IMR-90 (cell line): Measurements from ENCODE around the gene RAD51. TPM values are rescaled to one million over a fixed set of nuclear protein-coding genes. Genes with fewer than 3 reads are reported as not detected.

ENCODE experiments used
- ATAC-seq: fragments of 200-7000 bp; cut with Tn5 transposase; 2 replicates; pipeline ENCODE4 v1.9.1; 2020; ENCODE audit warnings: low read depth, mild to moderate bottlenecking, moderate library complexity
- BruUV-seq: library from RNA; stranded (reverse); fragments of 400-500 nt; replicated peaks from 2 replicates; lab custom pipeline; 2021; lab: Mats Ljungman, UMichigan
- CTCF ChIA-PET: fragments of 300-600 bp; formaldehyde crosslinking; extraction: SDS; loops from one replicate; lab custom pipeline; 2021; ENCODE audit warnings: antibody characterized with exemption; lab: Yijun Ruan, JAX
- POLR2A ChIA-PET: fragments of 300-600 bp; sonication (Branson Sonifier 250); formaldehyde crosslinking; loops from one replicate; lab custom pipeline; 2022; ENCODE audit warnings: antibody characterized with exemption; ENCODE audit not compliant: unreplicated experiment; lab: Charles Lee
- DNase-seq: peaks from one replicate; pipeline ENCODE4 v3.0.0; 2013
- H2AFZ ChIP-seq: replicated peaks from 2 replicates; pipeline ENCODE3; 2013; ENCODE audit warnings: low read length, mild to moderate bottlenecking; ENCODE audit not compliant: poor library complexity
- H2AK5ac ChIP-seq: 2 replicates; pipeline ENCODE4 v1.6.1; 2013; ENCODE audit warnings: low read depth, low read length, inconsistent platforms
- H2AK9ac ChIP-seq: replicated peaks from 2 replicates; pipeline ENCODE3; 2013; ENCODE audit warnings: mild to moderate bottlenecking, low read depth, low read length, moderate library complexity; ENCODE audit not compliant: poor library complexity
- H2BK120ac ChIP-seq: 2 replicates; pipeline ENCODE4 v1.6.1; 2013; ENCODE audit warnings: low read depth, low read length, inconsistent platforms
- H2BK15ac ChIP-seq: 3 replicates; pipeline ENCODE4 v1.6.1; 2013; ENCODE audit warnings: low read depth, low read length, inconsistent platforms
- H2BK20ac ChIP-seq: 2 replicates; pipeline ENCODE4 v1.6.1; 2013; ENCODE audit warnings: low read depth, mild to moderate bottlenecking, inconsistent platforms, low read length, moderate library complexity
- H2BK5ac ChIP-seq: 2 replicates; pipeline ENCODE4 v1.6.1; 2013; ENCODE audit warnings: mild to moderate bottlenecking, low read depth, low read length, inconsistent platforms; ENCODE audit not compliant: poor library complexity, severe bottlenecking
- H3K14ac ChIP-seq: replicated peaks from 2 replicates; pipeline ENCODE4 v1.6.1; 2013; ENCODE audit warnings: low read depth, low read length, inconsistent platforms
- H3K18ac ChIP-seq: 2 replicates; pipeline ENCODE4 v1.6.1; 2013; ENCODE audit warnings: low read depth, low read length, control low read depth
- H3K23ac ChIP-seq: 2 replicates; pipeline ENCODE4 v1.6.1; 2013; ENCODE audit warnings: low read depth, low read length, inconsistent platforms
- H3K27ac ChIP-seq: 2 replicates; pipeline ENCODE4 v1.5.1; 2013; ENCODE audit warnings: mild to moderate bottlenecking, control low read depth, low read length; ENCODE audit not compliant: insufficient read depth
- H3K27me3 ChIP-seq: 2 replicates; pipeline ENCODE4 v1.6.1; 2013; ENCODE audit warnings: low read length; ENCODE audit not compliant: control insufficient read depth, insufficient read depth
- H3K36me3 ChIP-seq: 2 replicates; pipeline ENCODE4 v1.6.1; 2013; ENCODE audit warnings: low read length, mixed read lengths; ENCODE audit not compliant: control insufficient read depth, insufficient read depth
- H3K4ac ChIP-seq: 2 replicates; pipeline ENCODE4 v1.6.1; 2013; ENCODE audit warnings: low read depth, low read length, inconsistent platforms
- H3K4me1 ChIP-seq: 2 replicates; pipeline ENCODE4 v1.6.1; 2013; ENCODE audit warnings: low read length, mixed read lengths; ENCODE audit not compliant: control insufficient read depth, insufficient read depth
- H3K4me2 ChIP-seq: 2 replicates; pipeline ENCODE4 v1.6.1; 2013; ENCODE audit warnings: low read depth, mild to moderate bottlenecking, control low read depth, low read length, moderate library complexity
- H3K4me3 ChIP-seq: 2 replicates; pipeline ENCODE4 v1.5.1; 2013; ENCODE audit warnings: low read depth, mild to moderate bottlenecking, control low read depth, low read length, moderate library complexity; ENCODE audit not compliant: insufficient read depth
- H3K56ac ChIP-seq: 2 replicates; pipeline ENCODE4 v1.6.1; 2013; ENCODE audit warnings: low read length, inconsistent platforms; ENCODE audit not compliant: insufficient read depth; ENCODE audit errors: extremely low read depth
- H3K79me1 ChIP-seq, 2 experiments: 2 replicates each; pipeline ENCODE4 v1.6.1; 2013; ENCODE audit warnings: low read length in 2 of 2, inconsistent platforms in 1 of 2, low read depth in 1 of 2
- H3K9ac ChIP-seq: 2 replicates; pipeline ENCODE4 v1.6.1; 2013; ENCODE audit warnings: low read depth, low read length, control low read depth
- H3K9me1 ChIP-seq: 2 replicates; pipeline ENCODE4 v1.6.1; 2013; ENCODE audit warnings: low read length, inconsistent platforms; ENCODE audit not compliant: insufficient read depth
- H3K9me3 ChIP-seq: 2 replicates; pipeline ENCODE4 v1.6.1; 2013; ENCODE audit warnings: low read length; ENCODE audit not compliant: control insufficient read depth, insufficient read depth
- H4K20me1 ChIP-seq: 2 replicates; pipeline ENCODE4 v1.6.1; 2013; ENCODE audit warnings: low read length, inconsistent platforms; ENCODE audit not compliant: insufficient read depth
- H4K5ac ChIP-seq: 2 replicates; pipeline ENCODE4 v1.6.1; 2013; ENCODE audit warnings: mild to moderate bottlenecking, low read depth, low read length, control low read depth
- H4K8ac ChIP-seq, 2 experiments: 2 replicates each; pipeline ENCODE4 v1.6.1; 2013; ENCODE audit warnings: low read depth in 2 of 2, low read length in 2 of 2, control low read depth in 1 of 2, inconsistent platforms in 1 of 2
- H4K91ac ChIP-seq: 2 replicates; pipeline ENCODE4 v1.6.1; 2013; ENCODE audit warnings: low read depth, low read length, inconsistent platforms; ENCODE audit not compliant: insufficient read depth
- BHLHE40 ChIP-seq: fragments of 150-350 bp; IDR thresholded peaks from 2 replicates; pipeline ENCODE4 v1.6.1; 2016; ENCODE audit warnings: mild to moderate bottlenecking, low read depth, low read length
- CEBPB ChIP-seq: IDR thresholded peaks from 2 replicates; pipeline ENCODE4 v1.6.1; 2012; ENCODE audit warnings: low read depth, low read length, improper control_type of control experiment
- CHD1 ChIP-seq: IDR thresholded peaks from 2 replicates; pipeline ENCODE4 v1.6.1; 2012; ENCODE audit warnings: low read depth, low read length, improper control_type of control experiment
- CTCF ChIP-seq: conservative IDR thresholded peaks from 2 replicates; pipeline ENCODE4 v1.5.1; 2012; ENCODE audit warnings: mild to moderate bottlenecking, low read depth, low read length, improper control_type of control experiment
- ELK1 ChIP-seq: fragments of 150-350 bp; IDR thresholded peaks from 2 replicates; pipeline ENCODE4 v1.6.1; 2016; ENCODE audit warnings: low read depth, mild to moderate bottlenecking, low read length, moderate library complexity, borderline replicate concordance
- FOS ChIP-seq: fragments of 150-350 bp; IDR thresholded peaks from 2 replicates; pipeline ENCODE4 v1.6.1; 2016; ENCODE audit warnings: low read depth, low read length
- MAFK ChIP-seq: IDR thresholded peaks from 2 replicates; pipeline ENCODE4 v1.6.1; 2012; ENCODE audit warnings: low read depth, low read length, improper control_type of control experiment
- MAZ ChIP-seq: IDR thresholded peaks from 2 replicates; pipeline ENCODE4 v1.6.1; 2012; ENCODE audit warnings: low read depth, mild to moderate bottlenecking, low read length, improper control_type of control experiment, moderate library complexity, borderline replicate concordance
- MXI1 ChIP-seq: IDR thresholded peaks from 2 replicates; pipeline ENCODE4 v1.6.1; 2012; ENCODE audit warnings: low read depth, mild to moderate bottlenecking, low read length, moderate library complexity, borderline replicate concordance
- NFE2L2 ChIP-seq: fragments of 150-350 bp; IDR thresholded peaks from 2 replicates; pipeline ENCODE4 v1.6.1; 2016; ENCODE audit warnings: low read depth, mild to moderate bottlenecking, low read length
- POLR2A ChIP-seq: IDR thresholded peaks from 2 replicates; pipeline ENCODE4 v1.6.1; 2012; ENCODE audit warnings: mild to moderate bottlenecking, low read depth, low read length
- RAD21 ChIP-seq: IDR thresholded peaks from 2 replicates; pipeline ENCODE4 v1.6.1; 2012; ENCODE audit warnings: low read length, improper control_type of control experiment
- RCOR1 ChIP-seq: IDR thresholded peaks from 2 replicates; pipeline ENCODE4 v1.6.1; 2012; ENCODE audit warnings: mild to moderate bottlenecking, low read length, improper control_type of control experiment; ENCODE audit not compliant: insufficient replicate concordance
- RFX5 ChIP-seq: IDR thresholded peaks from 2 replicates; pipeline ENCODE4 v1.8.0; 2012; ENCODE audit warnings: low read depth, mild to moderate bottlenecking, low read length, moderate library complexity
- SMC3 ChIP-seq: fragments of 150-350 bp; IDR thresholded peaks from 2 replicates; pipeline ENCODE4 v1.6.1; 2016; ENCODE audit warnings: low read depth, mild to moderate bottlenecking, antibody characterized with exemption, low read length, moderate library complexity
- USF2 ChIP-seq: fragments of 150-350 bp; IDR thresholded peaks from 2 replicates; pipeline ENCODE4 v1.6.1; 2017; ENCODE audit warnings: mild to moderate bottlenecking, antibody characterized with exemption, low read length, low read depth
- WGBS, 2 experiments: methylation state at CpG; one replicate each; pipeline versions ENCODE4 v1.1.5 to v1.1.7; 2013; ENCODE audit warnings: missing lambda C conversion rate in 2 of 2; ENCODE audit not compliant: insufficient read length in 1 of 2; ENCODE audit errors: extremely low coverage in 2 of 2; 5-methylcytosine and 5-hydroxymethylcytosine counted together
- dilution Hi-C: fragments of 300-500 bp; cut with HindIII; formaldehyde crosslinking; loops from one replicate; pipeline ENCODE4 v1.14.3; 2018; ENCODE audit warnings: low sequenced_read_pairs; ENCODE audit not compliant: unreplicated experiment
- in situ Hi-C: fragments of 300-500 bp; cut with MboI; formaldehyde crosslinking; loops from 3 replicates; pipeline ENCODE4 v1.14.3; 2019; ENCODE audit warnings: low sequenced_read_pairs, inconsistent platforms, mixed read lengths
- intact Hi-C: fragments of 100-400 bp; cut with micrococcal nuclease; formaldehyde crosslinking; loops from 2 replicates; pipeline ENCODE4 v1.10.0; 2022
- polyA plus RNA-seq, 3 experiments: library from polyadenylated mRNA; depleted of rRNA; stranded (reverse); fragments of >200 nt; gene quantifications; 2 replicates each; pipeline ENCODE4 v1.2.3, GENCODE V29; 2012; ENCODE audit warnings: low replicate concordance in 1 of 3
- total RNA-seq: library from RNA; depleted of rRNA; stranded (reverse); fragments of >200 nt; gene quantifications from 2 replicates; pipeline ENCODE4 v1.2.3, GENCODE V29; 2012

RAD51 gene
- total and polyA plus RNA-seq, 2 of the 4 experiments (the other 2 are of a cell fraction) = 6.8 to 8.4 TPM

- Histone ChIP-seq H3K23ac (no peak overlapping the region), H3K9ac (no peak overlapping the region), H3K4me2 (no peak overlapping the region), H3K14ac (no peak overlapping the region), H3K36me3 (peaks cover 25% of the 10 kb centered on the region), H3K79me1 (peaks cover 4 to 21% of the 10 kb centered on the region in 2 experiments; a peak in 2 of 4 replicates), H3K27ac (no peak overlapping the region), H2AK9ac (no peak overlapping the region), H3K9me3 (no peaks in the 10 kb centered on the region), H3K4me3 (no peak overlapping the region), H4K91ac (no peak overlapping the region), H4K5ac (no peak overlapping the region), H3K4ac (no peak overlapping the region), H4K8ac (no peak overlapping the region), H2BK15ac (no peak overlapping the region), H4K20me1 (peaks cover 5% of the 10 kb centered on the region; the same call in 1 of the 2 replicates), H3K56ac (no peak overlapping the region), H3K27me3 (no peaks in the 10 kb centered on the region), H3K18ac (no peak overlapping the region), H3K4me1 (peaks cover 3% of the 10 kb centered on the region; the same call in 1 of the 2 replicates), H3K9me1 (no peaks in the 10 kb centered on the region), H2BK120ac (no peak overlapping the region), H2BK5ac (no peak overlapping the region), H2AK5ac (no peak overlapping the region), H2BK20ac (no peak overlapping the region), H2AFZ (no peak overlapping the region)
- no peak for DNase-seq
- CTCF ChIA-PET = interaction anchor here (0.6 to 1.3 kb wide), 3 partner anchors 115 to 542 kb away, joined by 3 to 7 read pairs (median 3); no protein-coding TSS in a partner anchor
- POLR2A ChIA-PET = interaction anchor here (0.7 kb wide), 1 partner anchor 14 kb away, joined by 14 read pairs; no protein-coding TSS in a partner anchor
- TF ChIP-seq CHD1 = no peak
- no peak for TF ChIP-seq USF2
- no peak for TF ChIP-seq RAD21
- no peak for TF ChIP-seq MXI1
- no peak for TF ChIP-seq CTCF
- no peak for TF ChIP-seq BHLHE40
- no peak for TF ChIP-seq FOS
- no peak for TF ChIP-seq MAZ
- no peak for TF ChIP-seq RCOR1
- TF ChIP-seq POLR2A = no peak
- TF ChIP-seq NFE2L2 = no peak
- TF ChIP-seq SMC3 = no peak
- no peak for TF ChIP-seq MAFK
- TF ChIP-seq CEBPB = no peak
- no peak for TF ChIP-seq RFX5
- no peak for TF ChIP-seq ELK1
- dilution Hi-C loops (no loop called here), in situ Hi-C loops (no loop called here), intact Hi-C loops (no loop called here)
- ATAC-seq = no peak
- no CpG with 5 or more reads among the region's 2 CpGs for WGBS, 2 experiments
- no TSS peak for BruUV-seq
These were observed 48.5 kb downstream of the RAD51 start for GRCh38 chr15:40743485-40743901.
